AG04450 (cell line): ENCODE measurements around the gene AGRP. TPM values are rescaled to one million over a fixed set of nuclear protein-coding genes. Genes with fewer than 3 reads are reported as not detected.

ENCODE experiments used
- CTCF ChIA-PET: fragments of 300-600, 350-600 bp; formaldehyde crosslinking; extraction: SDS; loops from one replicate; lab custom pipeline; 2022; ENCODE audit warnings: antibody characterized with exemption, inconsistent platforms; lab: Charles Lee
- POLR2A ChIA-PET: fragments of 350-600 bp; formaldehyde crosslinking; extraction: SDS; loops from one replicate; lab custom pipeline; 2021; ENCODE audit warnings: antibody characterized with exemption, inconsistent platforms; lab: Yijun Ruan, JAX
- DNase-seq: peaks from one replicate; pipeline ENCODE4 v3.0.0-alpha.2; 2011; ENCODE audit warnings: low read depth, low spot score
- H3K27ac ChIP-seq: one replicate; pipeline ENCODE4 v1.5.1; 2012; ENCODE audit warnings: low read depth, low read length, control low read depth
- H3K27me3 ChIP-seq: one replicate; pipeline ENCODE4 v1.6.0; 2012; ENCODE audit warnings: low read length; ENCODE audit not compliant: control insufficient read depth, insufficient read depth
- H3K4me3 ChIP-seq: 2 replicates; pipeline ENCODE4 v1.5.1; 2011; ENCODE audit warnings: mild to moderate bottlenecking, low read depth, low read length, control low read depth
- H3K9me3 ChIP-seq: 2 replicates; pipeline ENCODE4 v1.5.1; 2012; ENCODE audit warnings: low read length; ENCODE audit not compliant: control insufficient read depth, insufficient read depth
- polyA plus RNA-seq: library from polyadenylated mRNA; depleted of rRNA; stranded (reverse); fragments of >200 nt; gene quantifications from 2 replicates; pipeline ENCODE4 v1.2.3, GENCODE V29; 2011
- TF ChIP-seq, protein P1 (sequence below): IDR thresholded peaks from 2 replicates; pipeline ENCODE4 v1.5.1; 2011; ENCODE audit warnings: low read depth, low read length, control low read depth, inconsistent platforms

AGRP gene
- polyA plus RNA-seq, 1 experiment, result not detected

DNA sequence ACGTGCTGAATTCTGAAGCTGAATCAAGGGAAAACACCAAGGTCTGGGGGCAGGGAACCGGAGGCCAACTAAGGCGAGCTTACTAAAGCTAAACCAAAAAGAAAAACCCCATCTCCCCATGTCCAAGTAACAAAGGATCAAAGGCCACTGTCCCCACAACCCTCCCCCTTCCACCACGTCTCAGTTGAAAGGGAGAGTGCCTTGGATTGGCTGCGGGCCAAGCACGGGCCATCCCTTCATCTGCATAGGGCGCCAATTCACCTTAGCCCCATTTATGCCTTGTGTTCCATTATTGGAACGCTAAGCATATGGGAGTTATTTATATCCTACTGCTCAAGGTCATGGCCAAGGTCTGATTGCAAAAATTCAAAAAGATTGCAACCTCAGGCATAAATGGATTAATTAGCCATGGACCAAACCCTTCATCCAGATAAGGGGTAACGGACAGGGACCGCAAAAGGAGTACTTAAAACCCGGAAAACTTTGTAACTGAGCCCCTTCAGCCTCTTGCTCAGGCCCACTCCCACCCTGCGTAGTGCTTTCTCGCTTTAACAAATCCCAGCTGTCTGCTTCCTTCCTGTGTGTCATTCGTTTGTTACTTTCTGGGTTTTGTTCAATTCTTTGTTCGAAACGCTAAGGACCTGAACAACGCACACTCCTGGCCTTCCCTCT is 1.6 kb downstream of the AGRP start:
- H3K4me3 ChIP-seq, result peak overlapping the region; percentile 71
- H3K27me3 ChIP-seq, result no peaks in the 10 kb centered on the region
- DNase-seq, result no peak
- H3K9me3 ChIP-seq, result no peaks in the 10 kb centered on the region; the same call in 1 of the 2 replicates
- peak overlapping the region; percentile 57 for H3K27ac ChIP-seq
- ChIA-PET POLR2A (interaction anchor here (0.6 to 1.5 kb wide), 10 partner anchors 8 to 451 kb away, joined by 3 to 5 read pairs (median 3); partner anchors contain the start of genes FHOD1 and RIPOR1), CTCF (interaction anchor here (0.6 to 5.5 kb wide), 31 partner anchors 10 to 289 kb away, joined by 3 to 54 read pairs (median 4); partner anchors contain the start of genes ACD, CARMIL2, HSD11B2 and ZDHHC1)
- TF ChIP-seq, protein P1, sequence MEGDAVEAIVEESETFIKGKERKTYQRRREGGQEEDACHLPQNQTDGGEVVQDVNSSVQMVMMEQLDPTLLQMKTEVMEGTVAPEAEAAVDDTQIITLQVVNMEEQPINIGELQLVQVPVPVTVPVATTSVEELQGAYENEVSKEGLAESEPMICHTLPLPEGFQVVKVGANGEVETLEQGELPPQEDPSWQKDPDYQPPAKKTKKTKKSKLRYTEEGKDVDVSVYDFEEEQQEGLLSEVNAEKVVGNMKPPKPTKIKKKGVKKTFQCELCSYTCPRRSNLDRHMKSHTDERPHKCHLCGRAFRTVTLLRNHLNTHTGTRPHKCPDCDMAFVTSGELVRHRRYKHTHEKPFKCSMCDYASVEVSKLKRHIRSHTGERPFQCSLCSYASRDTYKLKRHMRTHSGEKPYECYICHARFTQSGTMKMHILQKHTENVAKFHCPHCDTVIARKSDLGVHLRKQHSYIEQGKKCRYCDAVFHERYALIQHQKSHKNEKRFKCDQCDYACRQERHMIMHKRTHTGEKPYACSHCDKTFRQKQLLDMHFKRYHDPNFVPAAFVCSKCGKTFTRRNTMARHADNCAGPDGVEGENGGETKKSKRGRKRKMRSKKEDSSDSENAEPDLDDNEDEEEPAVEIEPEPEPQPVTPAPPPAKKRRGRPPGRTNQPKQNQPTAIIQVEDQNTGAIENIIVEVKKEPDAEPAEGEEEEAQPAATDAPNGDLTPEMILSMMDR, result no peak

DNA sequence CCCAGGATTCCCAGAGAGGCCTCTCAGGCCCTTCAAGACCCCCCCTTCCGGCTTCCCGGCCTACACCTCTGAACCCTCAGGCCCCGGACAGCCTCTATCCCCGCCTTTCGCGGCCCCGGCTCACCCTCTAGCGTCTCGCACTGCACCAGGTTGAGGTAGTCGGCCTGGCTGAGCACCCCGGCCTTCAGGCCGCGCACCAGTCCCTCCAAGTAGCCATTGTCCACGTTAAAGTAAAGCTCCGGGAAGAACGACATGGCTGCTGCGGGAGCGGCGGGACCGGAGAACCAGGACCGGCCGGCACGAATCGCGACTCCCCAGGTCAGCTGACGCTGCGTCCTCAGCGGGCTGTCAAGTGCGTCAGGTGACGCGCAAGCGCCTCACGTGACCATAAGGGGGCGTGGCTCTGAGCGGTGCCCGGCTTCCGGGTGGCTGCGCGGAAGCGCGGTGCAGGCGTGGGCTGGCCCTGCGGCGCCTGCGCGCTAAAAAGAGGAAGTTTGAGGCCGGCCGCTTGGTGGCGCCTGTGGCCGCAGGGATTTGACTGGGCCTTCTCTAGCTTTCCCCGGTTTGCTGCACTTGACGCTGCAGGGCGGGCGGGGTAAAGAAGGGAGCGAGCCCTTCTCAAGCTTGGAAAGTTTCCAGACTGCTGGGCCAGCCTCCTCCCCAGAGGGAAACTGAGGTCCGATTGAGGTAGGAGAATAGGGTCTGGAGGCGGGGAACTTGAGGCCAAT is 2.4 kb downstream of the AGRP start, which contains the start of gene ATP6V0D1:
ATP6V0D1 (minus strand) TSS at position 325 of the 728 bp plus-strand sequence; CDS start at position 254, 71 bp downstream.
- ChIA-PET CTCF (interaction anchor here (0.6 to 5.5 kb wide), 33 partner anchors 10 to 288 kb away, joined by 3 to 54 read pairs (median 3); partner anchors contain the start of genes ACD, CARMIL2, HSD11B2 and ZDHHC1), POLR2A (interaction anchor here (0.6 to 1.5 kb wide), 10 partner anchors 8 to 452 kb away, joined by 3 to 5 read pairs (median 3); partner anchors contain the start of genes FHOD1 and RIPOR1)
- TF ChIP-seq, protein P1, result peak; percentile 89
- H3K4me3 ChIP-seq, result peak within 1 kb of the TSS; percentile 96
- no peaks in the 10 kb centered on the region for H3K27me3 ChIP-seq
- peak within 1 kb of the TSS; percentile 92 for H3K27ac ChIP-seq
- peak; percentile 96 for DNase-seq
- H3K9me3 ChIP-seq, result no peaks in the 10 kb centered on the region; the same call in 1 of the 2 replicates

DNA sequence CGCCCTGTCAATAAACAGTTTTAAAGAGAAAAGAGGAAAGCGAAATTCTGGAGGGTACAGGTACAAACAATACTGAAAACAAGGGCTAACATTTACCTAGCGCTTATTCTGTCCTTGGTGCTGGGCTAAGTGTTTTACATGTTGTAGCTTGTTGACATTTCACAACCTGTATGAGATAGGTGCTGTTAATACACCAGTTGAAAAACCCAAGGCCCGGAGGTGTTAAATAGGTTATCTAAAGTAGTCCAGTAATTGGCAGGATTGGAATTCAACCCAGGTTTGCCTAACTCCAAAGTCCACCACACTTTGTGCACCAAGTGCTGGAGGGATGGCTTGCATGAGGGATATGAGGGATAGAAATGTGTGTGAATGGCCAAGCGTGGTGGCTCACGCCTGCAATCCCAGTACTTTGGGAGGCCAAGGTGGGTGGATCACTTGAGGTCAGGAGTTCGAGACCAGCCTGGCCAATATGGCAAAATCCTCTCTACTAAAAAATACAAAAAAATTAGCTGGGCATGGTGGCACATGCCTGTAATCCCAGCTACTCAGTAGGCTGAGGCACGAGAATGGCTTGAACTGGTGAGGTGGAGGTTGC is 5.3 kb downstream of the AGRP start:
- Histone ChIP-seq H3K27ac (no peak overlapping the region), H3K9me3 (no peaks in the 10 kb centered on the region; the same call in 1 of the 2 replicates), H3K27me3 (no peaks in the 10 kb centered on the region), H3K4me3 (no peak overlapping the region)
- TF ChIP-seq, protein P1, result no peak
- CTCF ChIA-PET, result interaction anchor here (1.7 kb wide), 2 partner anchors 12 to 50 kb away, joined by 5 to 12 read pairs; no protein-coding TSS in a partner anchor
- no peak for DNase-seq
- POLR2A ChIA-PET, result no interaction called here

DNA sequence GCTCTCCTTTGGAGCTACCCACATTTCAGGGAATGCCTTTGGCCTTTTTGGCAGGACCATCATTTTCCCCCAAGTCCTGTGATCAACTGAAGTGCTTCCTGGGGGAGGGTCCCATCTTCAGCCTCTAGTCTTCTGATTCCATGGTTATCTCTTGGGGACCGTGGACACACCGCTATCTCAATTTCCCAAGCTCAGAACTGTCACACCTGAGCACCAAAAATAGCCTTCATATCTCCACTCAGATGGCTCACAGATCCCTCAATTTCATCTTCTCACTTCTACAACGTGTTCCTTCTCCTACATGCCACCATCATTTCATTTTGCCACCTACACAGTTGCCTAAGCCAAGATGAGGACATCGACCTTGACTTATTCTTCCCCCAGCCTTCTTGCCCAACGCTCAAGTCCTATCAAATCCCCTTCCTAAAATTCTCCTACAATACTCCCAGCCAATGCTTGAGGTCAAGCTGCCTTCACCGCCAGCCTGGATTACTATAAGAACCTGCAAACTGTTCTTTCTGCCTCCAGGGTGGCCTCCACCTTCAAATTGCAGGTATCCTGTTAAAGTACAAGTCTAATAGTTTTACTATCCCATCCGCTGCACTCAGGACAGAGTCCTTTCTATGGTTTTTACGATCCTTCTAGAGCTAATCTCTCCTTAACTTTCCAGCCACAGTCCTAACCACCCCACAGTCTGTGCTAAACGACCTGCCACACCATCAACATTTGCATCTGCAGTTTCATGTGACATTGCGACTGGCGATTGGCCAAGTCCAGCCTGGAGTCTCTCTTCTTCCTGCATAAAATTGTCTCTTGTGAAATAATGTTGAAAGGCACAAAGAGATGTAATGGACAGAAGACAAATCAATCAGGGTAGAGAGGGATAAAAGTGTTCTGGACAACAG is 8.5 kb downstream of the AGRP start:
- CTCF ChIA-PET, result interaction anchor here (0.6 to 2.2 kb wide), 3 partner anchors 9 to 166 kb away, joined by 3 to 8 read pairs (median 3); no protein-coding TSS in a partner anchor
- DNase-seq, result no peak
- Histone ChIP-seq H3K4me3 (no peak overlapping the region), H3K27ac (peak overlapping the region; percentile 11), H3K27me3 (no peaks in the 10 kb centered on the region), H3K9me3 (no peaks in the 10 kb centered on the region)
- TF ChIP-seq, protein P1, result no peak
- POLR2A ChIA-PET, result no interaction called here
